HepG2 (cell line): Measurements from ENCODE around the gene LRR1. TPM values are rescaled to one million over a fixed set of nuclear protein-coding genes. Genes with fewer than 3 reads are reported as not detected.
A peak's percentile ranks its signal among the peaks of the same experiment; 100 is the strongest.

ENCODE experiments used
- CBX2 ChIP-seq, 2 experiments: fragments of 200-600 bp in 1 of 2; sonication (generic); formaldehyde crosslinking in 1 of 2; IDR thresholded peaks; 2 replicates each; pipeline versions ENCODE4 v1.7.0 to v1.8.1; 2018 to 2022; ENCODE audit warnings: low read depth in 2 of 2, low read length in 1 of 2, mild to moderate bottlenecking in 1 of 2, missing genetic modification reagents in 1 of 2
- CCDC6 ChIP-seq: sonication (generic); formaldehyde crosslinking; IDR thresholded peaks from 2 replicates; pipeline ENCODE4 v1.8.1; 2022; ENCODE audit warnings: mild to moderate bottlenecking, missing genetic modification reagents, moderate library complexity
- CEBPG ChIP-seq: IDR thresholded peaks from 2 replicates; pipeline ENCODE4 v1.6.1; 2016
- EEA1 ChIP-seq: sonication (generic); formaldehyde crosslinking; IDR thresholded peaks from 2 replicates; pipeline ENCODE4 v1.5.1; 2020; ENCODE audit warnings: mild to moderate bottlenecking, missing genetic modification reagents, borderline replicate concordance
- HOXA7 ChIP-seq: sonication (generic); formaldehyde crosslinking; IDR thresholded peaks from 2 replicates; pipeline ENCODE4 v1.8.1; 2022; ENCODE audit warnings: mild to moderate bottlenecking, missing genetic modification reagents, moderate library complexity
- KDM2A ChIP-seq: sonication (generic); formaldehyde crosslinking; IDR thresholded peaks from 2 replicates; pipeline ENCODE4 v1.4.0; 2020; ENCODE audit warnings: low read depth, missing genetic modification reagents, borderline replicate concordance
- SATB2 ChIP-seq: sonication (generic); formaldehyde crosslinking; IDR thresholded peaks from 2 replicates; pipeline ENCODE4 v1.5.0; 2020; ENCODE audit warnings: missing genetic modification reagents
- SIN3A ChIP-seq: IDR thresholded peaks from 2 replicates; pipeline ENCODE4 v1.6.1; 2011; ENCODE audit warnings: low read depth, mild to moderate bottlenecking, control low read depth, low read length, borderline replicate concordance
- SKI ChIP-seq: fragments of 450-650 bp; IDR thresholded peaks from one replicate; pipeline ENCODE4 v1.6.1; 2018; ENCODE audit warnings: mild to moderate bottlenecking; ENCODE audit not compliant: partially characterized antibody
- TCF7L2 ChIP-seq: IDR thresholded peaks from 2 replicates; pipeline ENCODE4 v1.6.1; 2011; ENCODE audit warnings: mild to moderate bottlenecking, low read depth, low read length, moderate library complexity
- ZMYM2 ChIP-seq: sonication (generic); formaldehyde crosslinking; IDR thresholded peaks from 2 replicates; pipeline ENCODE4 v1.8.0; 2022; ENCODE audit warnings: mild to moderate bottlenecking, missing genetic modification reagents
- ZNF24 ChIP-seq: fragments of 450-650 bp; IDR thresholded peaks from 2 replicates; pipeline ENCODE4 v1.6.1; 2017; ENCODE audit warnings: antibody characterized with exemption, mild to moderate bottlenecking
- ZNF441 ChIP-seq: sonication (generic); formaldehyde crosslinking; IDR thresholded peaks from 2 replicates; pipeline ENCODE4 v1.7.0; 2021; ENCODE audit warnings: missing genetic modification reagents, borderline replicate concordance
- ZNF589 ChIP-seq: sonication (generic); formaldehyde crosslinking; conservative IDR thresholded peaks from 2 replicates; pipeline ENCODE4 v1.8.0; 2022; ENCODE audit warnings: mild to moderate bottlenecking, moderate library complexity, missing genetic modification reagents
- ZNF703 ChIP-seq: sonication (generic); formaldehyde crosslinking; IDR thresholded peaks from 2 replicates; pipeline ENCODE4 v1.5.1; 2020; ENCODE audit warnings: missing genetic modification reagents, mild to moderate bottlenecking, moderate library complexity, borderline replicate concordance
- ZSCAN30 ChIP-seq: sonication (generic); formaldehyde crosslinking; IDR thresholded peaks from 2 replicates; pipeline ENCODE4 v1.5.0; 2020; ENCODE audit warnings: mild to moderate bottlenecking, missing genetic modification reagents
- ZZZ3 ChIP-seq: sonication (generic); formaldehyde crosslinking; IDR thresholded peaks from 2 replicates; pipeline ENCODE4 v1.4.0; 2020; ENCODE audit warnings: missing genetic modification reagents, mild to moderate bottlenecking, borderline replicate concordance
- polyA plus RNA-seq, 8 experiments: library from polyadenylated mRNA; depleted of rRNA in 3 of 8; stranded (reverse) in 7 of 8; unstranded in 1 of 8; fragments of >200 nt; fragmentation: Illumina TruSeq in 4 of 8; extraction: Trizol in 4 of 8; gene quantifications; 2 replicates each; pipeline versions ENCODE4 v1.2.1 to v1.2.3, GENCODE V29; 2011 to 2016; ENCODE audit warnings: low read depth in 4 of 8, missing spikeins in 1 of 8, mixed read lengths in 1 of 8; ENCODE audit not compliant: insufficient read depth in 1 of 8
- total RNA-seq, 5 experiments: library from RNA; depleted of rRNA; stranded (reverse); fragments of >200 nt; fragmentation: Illumina TruSeq; extraction: Trizol; gene quantifications; 2 replicates each; pipeline ENCODE4 v1.2.3, GENCODE V29; 2016; ENCODE audit warnings: low read depth in 1 of 5
- TF ChIP-seq, protein P1 (sequence below): sonication (generic); formaldehyde crosslinking; IDR thresholded peaks from 2 replicates; pipeline ENCODE4 v1.4.0; 2020; ENCODE audit warnings: missing genetic modification reagents; ENCODE audit errors: not compliant biosample characterization
- TF ChIP-seq, protein P2 (sequence below): sonication (generic); formaldehyde crosslinking; IDR thresholded peaks from 2 replicates; pipeline ENCODE4 v1.9.0; 2021; ENCODE audit warnings: mild to moderate bottlenecking, missing genetic modification reagents
- TF ChIP-seq, protein P3 (sequence below): sonication (generic); formaldehyde crosslinking; IDR thresholded peaks from 2 replicates; pipeline ENCODE4 v1.9.0; 2021; ENCODE audit warnings: missing genetic modification reagents, mild to moderate bottlenecking, borderline replicate concordance

Gene LRR1
- total and polyA plus RNA-seq, 2 of the 13 experiments (the other 11 are each of a cell fraction or from before 2014, with no cell fraction given), result 7.0 to 36.2 TPM

GRCh38 chr14:49598485-49599300 lies at the start of gene LRR1 (continued):
- no peak for TF ChIP-seq ZZZ3 (CRISPR knock-in tag)
- TF ChIP-seq CBX2 (IDR thresholded peaks at IDR 0.05; ENCODE audit: low read depth, low read length), result no peak
- TF ChIP-seq CBX2 (CRISPR knock-in tag; IDR thresholded peaks at IDR 0.05; ENCODE audit: low read depth), result no peak
- TF ChIP-seq CEBPG (CRISPR knock-in tag), result peak; percentile 27
- peak; percentile 64 for TF ChIP-seq SKI
- TF ChIP-seq, protein P1, sequence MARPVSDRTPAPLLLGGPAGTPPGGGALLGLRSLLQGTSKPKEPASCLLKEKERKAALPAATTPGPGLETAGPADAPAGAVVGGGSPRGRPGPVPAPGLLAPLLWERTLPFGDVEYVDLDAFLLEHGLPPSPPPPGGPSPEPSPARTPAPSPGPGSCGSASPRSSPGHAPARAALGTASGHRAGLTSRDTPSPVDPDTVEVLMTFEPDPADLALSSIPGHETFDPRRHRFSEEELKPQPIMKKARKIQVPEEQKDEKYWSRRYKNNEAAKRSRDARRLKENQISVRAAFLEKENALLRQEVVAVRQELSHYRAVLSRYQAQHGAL (CRISPR knock-in tag), result no peak
- TF ChIP-seq SIN3A, result peak; percentile 88; the same call in 1 of the 2 replicates
- TF ChIP-seq TCF7L2, result no peak
- no peak for TF ChIP-seq ZNF24
- TF ChIP-seq ZNF441 (CRISPR knock-in tag), result peak; percentile 56; the same call in 1 of the 2 replicates
- TF ChIP-seq, protein P2, sequence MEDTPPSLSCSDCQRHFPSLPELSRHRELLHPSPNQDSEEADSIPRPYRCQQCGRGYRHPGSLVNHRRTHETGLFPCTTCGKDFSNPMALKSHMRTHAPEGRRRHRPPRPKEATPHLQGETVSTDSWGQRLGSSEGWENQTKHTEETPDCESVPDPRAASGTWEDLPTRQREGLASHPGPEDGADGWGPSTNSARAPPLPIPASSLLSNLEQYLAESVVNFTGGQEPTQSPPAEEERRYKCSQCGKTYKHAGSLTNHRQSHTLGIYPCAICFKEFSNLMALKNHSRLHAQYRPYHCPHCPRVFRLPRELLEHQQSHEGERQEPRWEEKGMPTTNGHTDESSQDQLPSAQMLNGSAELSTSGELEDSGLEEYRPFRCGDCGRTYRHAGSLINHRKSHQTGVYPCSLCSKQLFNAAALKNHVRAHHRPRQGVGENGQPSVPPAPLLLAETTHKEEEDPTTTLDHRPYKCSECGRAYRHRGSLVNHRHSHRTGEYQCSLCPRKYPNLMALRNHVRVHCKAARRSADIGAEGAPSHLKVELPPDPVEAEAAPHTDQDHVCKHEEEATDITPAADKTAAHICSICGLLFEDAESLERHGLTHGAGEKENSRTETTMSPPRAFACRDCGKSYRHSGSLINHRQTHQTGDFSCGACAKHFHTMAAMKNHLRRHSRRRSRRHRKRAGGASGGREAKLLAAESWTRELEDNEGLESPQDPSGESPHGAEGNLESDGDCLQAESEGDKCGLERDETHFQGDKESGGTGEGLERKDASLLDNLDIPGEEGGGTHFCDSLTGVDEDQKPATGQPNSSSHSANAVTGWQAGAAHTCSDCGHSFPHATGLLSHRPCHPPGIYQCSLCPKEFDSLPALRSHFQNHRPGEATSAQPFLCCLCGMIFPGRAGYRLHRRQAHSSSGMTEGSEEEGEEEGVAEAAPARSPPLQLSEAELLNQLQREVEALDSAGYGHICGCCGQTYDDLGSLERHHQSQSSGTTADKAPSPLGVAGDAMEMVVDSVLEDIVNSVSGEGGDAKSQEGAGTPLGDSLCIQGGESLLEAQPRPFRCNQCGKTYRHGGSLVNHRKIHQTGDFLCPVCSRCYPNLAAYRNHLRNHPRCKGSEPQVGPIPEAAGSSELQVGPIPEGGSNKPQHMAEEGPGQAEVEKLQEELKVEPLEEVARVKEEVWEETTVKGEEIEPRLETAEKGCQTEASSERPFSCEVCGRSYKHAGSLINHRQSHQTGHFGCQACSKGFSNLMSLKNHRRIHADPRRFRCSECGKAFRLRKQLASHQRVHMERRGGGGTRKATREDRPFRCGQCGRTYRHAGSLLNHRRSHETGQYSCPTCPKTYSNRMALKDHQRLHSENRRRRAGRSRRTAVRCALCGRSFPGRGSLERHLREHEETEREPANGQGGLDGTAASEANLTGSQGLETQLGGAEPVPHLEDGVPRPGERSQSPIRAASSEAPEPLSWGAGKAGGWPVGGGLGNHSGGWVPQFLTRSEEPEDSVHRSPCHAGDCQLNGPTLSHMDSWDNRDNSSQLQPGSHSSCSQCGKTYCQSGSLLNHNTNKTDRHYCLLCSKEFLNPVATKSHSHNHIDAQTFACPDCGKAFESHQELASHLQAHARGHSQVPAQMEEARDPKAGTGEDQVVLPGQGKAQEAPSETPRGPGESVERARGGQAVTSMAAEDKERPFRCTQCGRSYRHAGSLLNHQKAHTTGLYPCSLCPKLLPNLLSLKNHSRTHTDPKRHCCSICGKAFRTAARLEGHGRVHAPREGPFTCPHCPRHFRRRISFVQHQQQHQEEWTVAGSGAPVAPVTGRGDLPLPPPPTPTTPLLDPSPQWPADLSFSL (CRISPR knock-in tag), result no peak
- TF ChIP-seq SATB2, result peak; percentile 53; the same call in 1 of the 2 replicates
- peak; percentile 79; the same call in 1 of the 2 replicates for TF ChIP-seq ZNF589 (CRISPR knock-in tag)
- no peak for TF ChIP-seq EEA1 (CRISPR knock-in tag)
- TF ChIP-seq CCDC6 (CRISPR knock-in tag), result peak; percentile 80; the same call in 1 of the 2 replicates
- TF ChIP-seq ZNF703 (CRISPR knock-in tag), result no peak
- no peak for TF ChIP-seq HOXA7 (CRISPR knock-in tag)
- TF ChIP-seq, protein P3, sequence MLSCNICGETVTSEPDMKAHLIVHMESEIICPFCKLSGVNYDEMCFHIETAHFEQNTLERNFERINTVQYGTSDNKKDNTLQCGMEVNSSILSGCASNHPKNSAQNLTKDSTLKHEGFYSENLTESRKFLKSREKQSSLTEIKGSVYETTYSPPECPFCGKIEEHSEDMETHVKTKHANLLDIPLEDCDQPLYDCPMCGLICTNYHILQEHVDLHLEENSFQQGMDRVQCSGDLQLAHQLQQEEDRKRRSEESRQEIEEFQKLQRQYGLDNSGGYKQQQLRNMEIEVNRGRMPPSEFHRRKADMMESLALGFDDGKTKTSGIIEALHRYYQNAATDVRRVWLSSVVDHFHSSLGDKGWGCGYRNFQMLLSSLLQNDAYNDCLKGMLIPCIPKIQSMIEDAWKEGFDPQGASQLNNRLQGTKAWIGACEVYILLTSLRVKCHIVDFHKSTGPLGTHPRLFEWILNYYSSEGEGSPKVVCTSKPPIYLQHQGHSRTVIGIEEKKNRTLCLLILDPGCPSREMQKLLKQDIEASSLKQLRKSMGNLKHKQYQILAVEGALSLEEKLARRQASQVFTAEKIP (CRISPR knock-in tag), result no peak
- peak; percentile 98 for TF ChIP-seq ZMYM2 (CRISPR knock-in tag)
- TF ChIP-seq KDM2A (CRISPR knock-in tag), result peak; percentile 95
- no peak for TF ChIP-seq ZSCAN30
